Activated naive CD8-positive, alpha-beta T cell (primary cell): ENCODE data around the gene GNB1L.
"Not testable (repeated sequence)": the region's sequence is repeated elsewhere in the genome, so short reads cannot be mapped to it uniquely, and the experiment has no call there.

Experiments
- H3K27ac Mint-ChIP-seq: one replicate; pipeline ENCODE4 v1.8.0; 2021; ENCODE audit warnings: mixed read lengths
- H3K27me3 Mint-ChIP-seq: one replicate; pipeline ENCODE4 v1.8.0; 2021; ENCODE audit warnings: mixed read lengths
- H3K36me3 Mint-ChIP-seq: one replicate; pipeline ENCODE4 v1.8.0; 2021; ENCODE audit warnings: mixed read lengths
- H3K4me1 Mint-ChIP-seq: one replicate; pipeline ENCODE4 v1.8.0; 2021; ENCODE audit warnings: low read depth, mixed read lengths
- H3K4me3 Mint-ChIP-seq: one replicate; pipeline ENCODE4 v1.8.0; 2021; ENCODE audit warnings: mild to moderate bottlenecking, mixed read lengths
- H3K9me3 Mint-ChIP-seq: one replicate; pipeline ENCODE4 v1.8.0; 2021; ENCODE audit warnings: low read depth, mixed read lengths

GNB1L gene

GRCh38 chr22:19777192-19777591, 77.5 kb downstream of the GNB1L start:
- H3K4me3 Mint-ChIP-seq, H3K36me3 Mint-ChIP-seq, H3K9me3 Mint-ChIP-seq, H3K27ac Mint-ChIP-seq: not testable (repeated sequence)
- Mint-ChIP-seq H3K4me1 (peaks cover 12% of the 10 kb centered on the region), H3K27me3 (peaks cover 15% of the 10 kb centered on the region)

GRCh38 chr22:19776433-19777031, 78.1 kb downstream of the GNB1L start:
- Mint-ChIP-seq H3K36me3 (no peaks in the 10 kb centered on the region), H3K27ac (no peak overlapping the region), H3K4me1 (peaks cover 12% of the 10 kb centered on the region), H3K4me3 (no peak overlapping the region), H3K9me3 (no peaks in the 10 kb centered on the region), H3K27me3 (peaks cover 19% of the 10 kb centered on the region)

GRCh38 chr22:19775496-19776325, 79.0 kb downstream of the GNB1L start:
- H3K27me3 Mint-ChIP-seq, result peaks cover 21% of the 10 kb centered on the region
- H3K36me3 Mint-ChIP-seq, result no peaks in the 10 kb centered on the region
- H3K4me3 Mint-ChIP-seq, result no peak overlapping the region
- no peaks in the 10 kb centered on the region for H3K9me3 Mint-ChIP-seq
- peaks cover 12% of the 10 kb centered on the region for H3K4me1 Mint-ChIP-seq
- no peak overlapping the region for H3K27ac Mint-ChIP-seq

- peaks cover 8% of the 10 kb centered on the region for H3K4me1 Mint-ChIP-seq
- no peaks in the 10 kb centered on the region for H3K9me3 Mint-ChIP-seq
- H3K27ac Mint-ChIP-seq, result no peak overlapping the region
- peaks cover 27% of the 10 kb centered on the region for H3K27me3 Mint-ChIP-seq
- no peaks in the 10 kb centered on the region for H3K36me3 Mint-ChIP-seq
- no peak overlapping the region for H3K4me3 Mint-ChIP-seq
Observed at GRCh38 chr22:19774628-19775027, 80.0 kb downstream of the GNB1L start.

- H3K36me3 Mint-ChIP-seq, result no peaks in the 10 kb centered on the region
- peaks cover 30% of the 10 kb centered on the region for H3K27me3 Mint-ChIP-seq
- H3K4me1 Mint-ChIP-seq, result peaks cover 8% of the 10 kb centered on the region
- no peak overlapping the region for H3K4me3 Mint-ChIP-seq
- no peak overlapping the region for H3K27ac Mint-ChIP-seq
- H3K9me3 Mint-ChIP-seq, result no peaks in the 10 kb centered on the region
Observed at GRCh38 chr22:19773470-19774040, 81.1 kb downstream of the GNB1L start.

GRCh38 chr22:19772673-19773469, 81.8 kb downstream of the GNB1L start:
- Mint-ChIP-seq H3K36me3 (no peaks in the 10 kb centered on the region), H3K4me3 (no peak overlapping the region), H3K27ac (no peak overlapping the region), H3K4me1 (peaks cover 8% of the 10 kb centered on the region), H3K27me3 (peaks cover 30% of the 10 kb centered on the region), H3K9me3 (no peaks in the 10 kb centered on the region)

GRCh38 chr22:19772422-19772672, 82.3 kb downstream of the GNB1L start:
- no peak overlapping the region for H3K27ac Mint-ChIP-seq
- peaks cover 10% of the 10 kb centered on the region for H3K4me1 Mint-ChIP-seq
- no peaks in the 10 kb centered on the region for H3K36me3 Mint-ChIP-seq
- H3K9me3 Mint-ChIP-seq, result no peaks in the 10 kb centered on the region
- peaks cover 30% of the 10 kb centered on the region for H3K27me3 Mint-ChIP-seq
- no peak overlapping the region for H3K4me3 Mint-ChIP-seq

GRCh38 chr22:19770349-19771220, 84.1 kb downstream of the GNB1L start:
- H3K4me1 Mint-ChIP-seq, result peaks cover 5% of the 10 kb centered on the region
- no peak overlapping the region for H3K4me3 Mint-ChIP-seq
- H3K9me3 Mint-ChIP-seq, result no peaks in the 10 kb centered on the region
- no peak overlapping the region for H3K27ac Mint-ChIP-seq
- peaks cover 29% of the 10 kb centered on the region for H3K27me3 Mint-ChIP-seq
- H3K36me3 Mint-ChIP-seq, result no peaks in the 10 kb centered on the region

GRCh38 chr22:19769393-19769715, 85.3 kb downstream of the GNB1L start:
- Mint-ChIP-seq H3K9me3 (no peaks in the 10 kb centered on the region), H3K27ac (no peak overlapping the region), H3K36me3 (no peaks in the 10 kb centered on the region), H3K4me1 (peaks cover 9% of the 10 kb centered on the region), H3K4me3 (no peak overlapping the region), H3K27me3 (peaks cover 29% of the 10 kb centered on the region)

GRCh38 chr22:19767427-19768341, 87.0 kb downstream of the GNB1L start:
- H3K4me1 Mint-ChIP-seq, result peaks cover 9% of the 10 kb centered on the region
- H3K36me3 Mint-ChIP-seq, result no peaks in the 10 kb centered on the region
- no peaks in the 10 kb centered on the region for H3K9me3 Mint-ChIP-seq
- peak overlapping the region; percentile 38 for H3K4me3 Mint-ChIP-seq
- H3K27ac Mint-ChIP-seq, result no peak overlapping the region
- H3K27me3 Mint-ChIP-seq, result peaks cover 26% of the 10 kb centered on the region

- Mint-ChIP-seq H3K9me3 (no peaks in the 10 kb centered on the region), H3K4me3 (peak overlapping the region; percentile 38), H3K36me3 (no peaks in the 10 kb centered on the region), H3K27me3 (peaks cover 24% of the 10 kb centered on the region), H3K4me1 (peaks cover 10% of the 10 kb centered on the region), H3K27ac (no peak overlapping the region)
Observed at GRCh38 chr22:19766511-19767426, 87.9 kb downstream of the GNB1L start.

- no peaks in the 10 kb centered on the region for H3K9me3 Mint-ChIP-seq
- peaks cover 24% of the 10 kb centered on the region for H3K27me3 Mint-ChIP-seq
- no peaks in the 10 kb centered on the region for H3K36me3 Mint-ChIP-seq
- H3K4me1 Mint-ChIP-seq, result peaks cover 13% of the 10 kb centered on the region
- no peak overlapping the region for H3K4me3 Mint-ChIP-seq
- no peak overlapping the region for H3K27ac Mint-ChIP-seq
Observed at GRCh38 chr22:19766240-19766510, 88.5 kb downstream of the GNB1L start.
